T-helper 2 cell treated with Interferon-gamma antibody and Interleukin-4, amounts not matched to agents 5 μg/mL and 100 μg/mL, for 36 hours (primary cell): Measurements from ENCODE around the gene SETD3.

Source experiments
- DNase-seq: peaks from one replicate; pipeline ENCODE4 v3.0.0; 2021; ENCODE audit warnings: low spot score
- H3K27ac Mint-ChIP-seq: one replicate; pipeline ENCODE4 v1.8.0; 2021; ENCODE audit warnings: mild to moderate bottlenecking, mixed read lengths
- H3K27me3 Mint-ChIP-seq: one replicate; pipeline ENCODE4 v1.8.0; 2021; ENCODE audit warnings: low read depth, mixed read lengths
- H3K36me3 Mint-ChIP-seq: one replicate; pipeline ENCODE4 v1.8.0; 2021; ENCODE audit warnings: low read depth, mixed read lengths
- H3K4me1 Mint-ChIP-seq: one replicate; pipeline ENCODE4 v1.8.0; 2021; ENCODE audit warnings: low read depth, mixed read lengths
- H3K4me3 Mint-ChIP-seq: one replicate; pipeline ENCODE4 v1.8.0; 2022; ENCODE audit warnings: mild to moderate bottlenecking, moderate library complexity, mixed read lengths
- H3K9me3 Mint-ChIP-seq: one replicate; pipeline ENCODE4 v1.8.0; 2021; ENCODE audit warnings: mixed read lengths

The SETD3 gene

DNA sequence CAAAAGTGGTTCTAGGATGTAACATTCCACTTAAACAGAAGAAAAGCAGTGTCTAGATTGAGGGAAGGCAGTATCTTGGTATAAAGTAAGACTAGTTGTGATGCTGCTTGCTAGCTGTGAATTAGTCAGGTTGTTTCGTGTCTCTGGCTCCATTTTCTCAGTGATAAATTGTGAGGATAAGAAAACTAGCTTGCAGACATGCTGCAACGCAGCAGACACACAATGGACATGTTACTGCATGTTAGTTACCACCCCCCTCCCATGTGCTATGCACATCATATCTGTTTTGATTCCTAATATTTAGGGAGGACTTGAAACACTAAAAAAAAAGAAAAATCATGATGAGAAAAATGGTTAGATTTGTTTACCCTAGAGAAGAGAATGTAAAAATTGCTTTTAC is 3.4 kb upstream of the SETD3 start:
- DNase-seq: no peak
- H3K27ac Mint-ChIP-seq: no peak overlapping the region
- no peaks in the 10 kb centered on the region for H3K9me3 Mint-ChIP-seq
- H3K4me1 Mint-ChIP-seq: peaks cover 22% of the 10 kb centered on the region
- no peaks in the 10 kb centered on the region for H3K27me3 Mint-ChIP-seq
- H3K4me3 Mint-ChIP-seq: no peak overlapping the region
- H3K36me3 Mint-ChIP-seq: no peaks in the 10 kb centered on the region

DNA sequence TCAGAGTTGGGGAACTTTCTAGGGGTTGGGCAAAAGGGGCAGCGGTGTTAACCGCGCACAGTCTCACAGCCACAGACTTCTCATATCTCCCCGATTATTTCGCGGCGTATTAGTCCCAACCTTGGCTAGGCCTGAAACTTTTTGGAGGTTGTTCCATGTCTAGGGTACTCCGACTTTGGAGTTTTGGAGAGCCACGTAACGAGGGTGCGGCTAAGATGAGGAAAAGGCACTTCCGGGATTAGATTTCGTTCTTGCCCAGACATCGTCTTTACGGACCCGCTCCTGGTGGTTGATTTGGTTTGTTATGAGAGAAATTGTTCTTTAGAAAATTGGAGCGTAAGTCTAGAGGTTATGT is 1.1 kb upstream of the SETD3 start:
- no peaks in the 10 kb centered on the region for H3K9me3 Mint-ChIP-seq
- no peak for DNase-seq
- peaks cover 35% of the 10 kb centered on the region for H3K4me1 Mint-ChIP-seq
- H3K27me3 Mint-ChIP-seq: no peaks in the 10 kb centered on the region
- H3K27ac Mint-ChIP-seq: peak overlapping the region; percentile 97
- peak overlapping the region; percentile 98 for H3K4me3 Mint-ChIP-seq
- H3K36me3 Mint-ChIP-seq: peaks cover 4% of the 10 kb centered on the region

DNA sequence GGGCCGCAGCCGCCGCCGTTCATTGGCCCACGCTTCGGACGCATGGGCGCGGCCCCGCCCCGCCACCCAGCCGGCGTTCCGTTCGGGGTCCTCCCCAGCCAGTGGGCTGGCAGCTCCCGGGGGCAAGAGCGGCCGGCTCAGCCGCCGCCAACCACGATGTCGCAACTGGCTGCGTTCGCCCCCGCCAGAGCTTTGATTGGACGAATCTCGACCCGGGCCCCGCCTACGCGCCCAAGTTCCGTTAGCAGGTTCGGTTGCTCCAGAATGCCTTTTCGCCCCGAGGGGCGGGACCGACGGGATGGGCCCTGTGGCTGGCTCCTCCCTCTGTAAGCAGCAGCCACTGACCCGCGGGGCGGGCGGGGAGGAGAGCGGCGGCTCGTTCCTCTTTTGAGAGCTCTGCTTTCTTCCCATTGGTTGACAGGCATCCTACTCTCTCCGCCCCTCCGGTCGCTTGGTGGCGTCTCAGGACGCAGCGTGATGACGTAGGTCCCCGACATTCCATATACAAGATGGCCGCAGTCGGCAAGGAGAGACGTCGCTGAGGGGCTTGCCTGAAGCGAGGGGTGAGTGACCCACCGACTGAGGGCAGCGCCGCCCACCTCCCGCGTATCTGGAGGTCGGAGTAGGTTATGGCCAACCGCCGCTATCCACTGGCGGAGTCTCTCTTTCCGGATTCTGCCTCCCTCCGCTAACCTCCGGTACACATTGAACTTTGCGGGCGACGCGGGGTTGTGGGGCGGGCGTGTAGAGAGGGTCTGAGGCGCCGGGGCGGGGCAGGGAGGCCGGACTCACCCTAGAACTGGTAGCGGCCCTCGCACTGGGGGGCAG is 472 bp upstream of the SETD3 start, which contains the start of gene CCNK:
CCNK (plus strand) TSS at position 493 of the 828 bp plus-strand sequence. CDS start 11,269 bp downstream, outside the sequence.
- Mint-ChIP-seq H3K9me3 (no peaks in the 10 kb centered on the region), H3K4me1 (peaks cover 33% of the 10 kb centered on the region), H3K36me3 (peaks cover 4% of the 10 kb centered on the region), H3K27ac (peak within 1 kb of the TSS; percentile 97), H3K27me3 (no peaks in the 10 kb centered on the region), H3K4me3 (peak within 1 kb of the TSS; percentile 98)
- DNase-seq: peak; percentile 100

DNA sequence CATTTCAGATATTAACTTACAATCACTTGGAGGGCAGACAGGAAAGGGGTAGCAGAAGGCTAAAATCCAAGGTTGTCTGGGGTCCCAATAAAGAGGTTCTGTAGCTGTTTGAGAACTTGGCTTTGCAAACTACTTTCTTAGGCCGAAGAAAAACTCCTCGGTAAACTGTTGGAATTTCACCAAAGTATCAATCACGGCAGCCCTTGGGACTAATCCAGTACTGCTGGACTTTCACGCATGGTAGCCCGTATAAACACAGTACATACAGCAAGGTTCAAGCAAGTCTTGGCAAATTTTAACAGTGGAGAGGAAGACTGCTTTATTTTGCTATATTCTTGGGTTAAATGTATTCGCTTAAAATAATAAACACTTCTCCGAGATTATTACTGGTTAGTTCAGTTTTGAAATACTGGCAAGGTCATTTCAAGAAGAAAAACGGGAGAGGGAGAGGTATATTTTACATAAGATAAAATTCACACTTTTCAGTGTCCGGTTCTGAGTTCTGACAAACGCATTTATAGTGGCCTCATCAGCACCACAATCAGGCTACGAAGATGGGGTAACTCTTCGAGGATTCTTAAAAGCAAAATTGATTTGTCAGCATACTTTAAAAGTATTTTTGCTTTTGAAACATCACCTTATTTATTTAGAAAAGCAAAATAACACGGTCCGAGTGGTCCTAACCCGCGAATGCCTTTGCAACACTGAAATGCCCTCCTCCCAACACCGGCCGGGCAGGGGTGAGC is 1.3 kb downstream of the SETD3 start:
- Mint-ChIP-seq H3K9me3 (no peaks in the 10 kb centered on the region), H3K27me3 (no peaks in the 10 kb centered on the region), H3K36me3 (peaks cover 4% of the 10 kb centered on the region), H3K4me1 (peaks cover 32% of the 10 kb centered on the region), H3K27ac (peak overlapping the region; percentile 27), H3K4me3 (peak overlapping the region; percentile 96)
- no peak for DNase-seq

DNA sequence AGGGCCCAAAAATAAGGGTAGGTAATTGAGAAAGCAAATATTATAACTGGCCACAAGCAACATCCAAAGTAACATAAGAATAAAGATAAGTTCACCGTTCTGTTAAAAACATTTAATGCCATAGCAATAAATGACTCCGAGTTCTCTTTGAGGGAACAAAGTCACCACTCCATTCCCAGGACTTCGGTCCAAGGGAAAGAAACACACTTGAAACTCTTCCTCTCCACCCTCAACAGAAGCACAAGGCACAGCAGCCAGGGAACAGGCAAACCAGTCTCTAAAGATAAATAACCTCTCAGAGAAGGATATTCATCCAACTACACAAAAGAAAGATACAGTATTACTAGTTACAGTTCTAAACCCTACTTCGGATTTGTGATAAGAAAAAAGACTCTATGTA is 2.5 kb downstream of the SETD3 start:
- no peak overlapping the region for H3K4me3 Mint-ChIP-seq
- no peak overlapping the region for H3K27ac Mint-ChIP-seq
- H3K27me3 Mint-ChIP-seq: no peaks in the 10 kb centered on the region
- peaks cover 28% of the 10 kb centered on the region for H3K4me1 Mint-ChIP-seq
- H3K9me3 Mint-ChIP-seq: no peaks in the 10 kb centered on the region
- DNase-seq: no peak
- H3K36me3 Mint-ChIP-seq: peaks cover 4% of the 10 kb centered on the region

DNA sequence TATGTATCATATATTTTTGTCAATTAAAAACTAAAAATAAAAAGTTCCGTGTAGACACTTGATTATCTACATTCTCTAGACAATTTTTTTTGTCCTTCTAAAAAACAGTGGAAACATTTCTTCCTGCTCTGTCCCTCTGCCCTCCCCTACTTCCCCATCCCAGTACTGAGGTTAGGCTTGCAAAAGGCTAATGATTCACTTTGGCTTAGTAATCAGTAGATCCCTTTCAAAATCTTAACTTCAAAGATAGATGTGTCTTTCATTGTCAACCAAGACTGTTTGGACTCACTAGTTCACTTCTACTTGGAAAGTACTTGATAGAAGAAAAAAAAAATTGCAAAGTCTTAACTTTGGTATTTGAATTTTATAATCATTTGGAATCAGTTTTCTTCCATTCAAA is 3.8 kb downstream of the SETD3 start:
- H3K4me1 Mint-ChIP-seq: peaks cover 18% of the 10 kb centered on the region
- H3K27me3 Mint-ChIP-seq: no peaks in the 10 kb centered on the region
- DNase-seq: no peak
- H3K27ac Mint-ChIP-seq: no peak overlapping the region
- no peak overlapping the region for H3K4me3 Mint-ChIP-seq
- peaks cover 4% of the 10 kb centered on the region for H3K36me3 Mint-ChIP-seq
- H3K9me3 Mint-ChIP-seq: no peaks in the 10 kb centered on the region

DNA sequence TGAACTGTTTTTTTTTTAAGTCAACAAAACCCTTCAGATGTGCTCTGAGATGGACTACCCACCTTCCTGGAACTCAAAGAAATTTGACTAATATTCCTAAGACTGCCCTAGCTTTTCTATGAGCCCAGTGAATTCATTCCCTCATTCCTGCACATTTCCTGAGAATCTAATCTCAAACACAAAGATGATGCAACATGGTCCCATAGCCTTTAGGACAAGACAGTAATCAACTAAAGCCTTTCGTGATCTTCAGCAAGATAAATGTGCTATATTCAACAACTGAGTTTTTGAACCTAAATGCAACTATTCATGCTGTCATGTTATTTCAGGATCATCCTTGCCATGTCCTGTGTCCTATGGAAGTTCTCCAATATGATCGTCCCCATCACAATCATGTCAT is 5.0 kb downstream of the SETD3 start:
- Mint-ChIP-seq H3K27ac (no peak overlapping the region), H3K9me3 (no peaks in the 10 kb centered on the region), H3K4me1 (peaks cover 18% of the 10 kb centered on the region), H3K27me3 (no peaks in the 10 kb centered on the region), H3K4me3 (no peak overlapping the region), H3K36me3 (peaks cover 4% of the 10 kb centered on the region)
- no peak for DNase-seq

DNA sequence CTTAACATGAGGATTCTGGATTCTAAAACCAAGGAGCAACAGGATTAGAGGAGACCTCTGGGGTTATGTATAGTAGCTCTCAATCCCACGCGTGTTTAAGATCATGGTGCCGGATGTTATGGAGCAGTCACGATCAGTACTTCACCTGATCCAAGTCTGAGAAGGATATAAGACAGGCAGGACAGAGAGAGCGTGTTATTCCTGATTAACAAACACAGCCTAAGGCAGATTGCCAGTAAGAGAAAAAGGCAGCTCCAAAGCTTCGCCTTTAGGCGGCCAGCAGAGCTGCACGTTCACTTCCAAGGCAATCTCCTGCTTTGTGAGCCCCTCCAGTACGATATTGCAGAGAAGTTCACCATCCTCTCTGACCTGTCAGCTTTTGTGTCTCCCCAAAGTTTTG is 5.5 kb downstream of the SETD3 start:
- no peak for DNase-seq
- peaks cover 18% of the 10 kb centered on the region for H3K4me1 Mint-ChIP-seq
- H3K27me3 Mint-ChIP-seq: no peaks in the 10 kb centered on the region
- no peak overlapping the region for H3K4me3 Mint-ChIP-seq
- H3K36me3 Mint-ChIP-seq: peaks cover 4% of the 10 kb centered on the region
- no peak overlapping the region for H3K27ac Mint-ChIP-seq
- H3K9me3 Mint-ChIP-seq: no peaks in the 10 kb centered on the region

DNA sequence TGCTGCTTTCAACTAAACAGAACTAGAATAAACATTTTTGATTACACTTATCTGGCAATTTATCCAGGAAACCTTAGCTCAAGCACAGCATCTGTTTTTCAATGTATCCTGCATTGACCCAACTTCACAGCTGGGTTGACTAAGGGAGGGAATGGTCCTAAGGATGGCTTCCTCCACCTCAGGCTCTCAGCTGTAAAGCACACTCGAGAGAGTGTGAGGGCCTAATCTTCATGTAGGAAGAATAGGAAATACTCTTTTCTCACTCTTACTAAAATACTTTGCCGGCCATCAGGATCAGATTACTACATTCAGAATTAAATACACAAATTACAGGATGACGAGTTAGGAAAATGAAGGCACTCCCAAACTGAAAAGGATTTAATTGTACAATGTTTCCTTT is 7.2 kb downstream of the SETD3 start:
- peaks cover 2% of the 10 kb centered on the region for H3K36me3 Mint-ChIP-seq
- peaks cover 9% of the 10 kb centered on the region for H3K4me1 Mint-ChIP-seq
- no peak overlapping the region for H3K4me3 Mint-ChIP-seq
- H3K9me3 Mint-ChIP-seq: no peaks in the 10 kb centered on the region
- H3K27me3 Mint-ChIP-seq: no peaks in the 10 kb centered on the region
- H3K27ac Mint-ChIP-seq: no peak overlapping the region
- DNase-seq: no peak

DNA sequence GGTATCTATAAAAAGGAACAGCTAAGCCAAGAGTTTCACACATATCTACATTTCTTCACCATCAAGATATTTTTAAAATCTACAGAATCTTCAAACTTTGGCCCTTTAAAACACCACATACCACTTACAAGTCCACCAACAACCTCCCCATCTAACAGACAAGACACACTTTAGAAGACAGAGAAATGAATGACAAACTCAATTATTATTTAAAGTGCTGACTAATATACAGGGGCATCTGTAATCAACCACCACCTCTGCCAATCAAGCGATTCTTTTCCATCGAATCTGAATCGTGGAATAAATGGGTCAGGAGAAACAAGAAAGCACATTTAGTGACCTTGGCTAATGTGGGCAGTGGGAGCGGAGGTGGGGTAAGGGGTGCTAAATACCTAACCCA is 7.7 kb downstream of the SETD3 start:
- Mint-ChIP-seq H3K4me1 (peaks cover 9% of the 10 kb centered on the region), H3K27me3 (no peaks in the 10 kb centered on the region), H3K4me3 (no peak overlapping the region), H3K27ac (no peak overlapping the region), H3K36me3 (no peaks in the 10 kb centered on the region), H3K9me3 (no peaks in the 10 kb centered on the region)
- no peak for DNase-seq

DNA sequence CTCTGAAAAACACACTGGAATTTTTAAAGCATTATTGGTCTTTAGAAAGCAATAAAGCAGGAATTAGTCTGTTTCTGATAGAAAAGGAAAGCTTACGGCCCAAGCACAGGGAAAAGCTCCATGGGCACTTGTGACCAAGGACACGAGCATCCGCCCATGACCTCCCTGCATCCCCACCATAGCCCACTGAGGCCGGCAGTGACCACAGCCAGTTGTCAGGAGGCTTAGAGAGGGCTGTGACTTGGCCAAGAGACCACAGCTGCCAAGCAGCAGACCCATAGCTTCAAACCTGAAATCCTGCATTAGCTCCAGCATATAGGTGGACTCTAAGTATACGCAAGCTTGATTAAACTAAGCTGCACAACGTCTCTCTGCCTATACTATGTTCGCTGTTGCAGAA is 8.9 kb downstream of the SETD3 start:
- Mint-ChIP-seq H3K4me3 (no peak overlapping the region), H3K36me3 (no peaks in the 10 kb centered on the region), H3K27ac (no peak overlapping the region), H3K27me3 (no peaks in the 10 kb centered on the region), H3K9me3 (no peaks in the 10 kb centered on the region), H3K4me1 (peaks cover 7% of the 10 kb centered on the region)
- DNase-seq: no peak

DNA sequence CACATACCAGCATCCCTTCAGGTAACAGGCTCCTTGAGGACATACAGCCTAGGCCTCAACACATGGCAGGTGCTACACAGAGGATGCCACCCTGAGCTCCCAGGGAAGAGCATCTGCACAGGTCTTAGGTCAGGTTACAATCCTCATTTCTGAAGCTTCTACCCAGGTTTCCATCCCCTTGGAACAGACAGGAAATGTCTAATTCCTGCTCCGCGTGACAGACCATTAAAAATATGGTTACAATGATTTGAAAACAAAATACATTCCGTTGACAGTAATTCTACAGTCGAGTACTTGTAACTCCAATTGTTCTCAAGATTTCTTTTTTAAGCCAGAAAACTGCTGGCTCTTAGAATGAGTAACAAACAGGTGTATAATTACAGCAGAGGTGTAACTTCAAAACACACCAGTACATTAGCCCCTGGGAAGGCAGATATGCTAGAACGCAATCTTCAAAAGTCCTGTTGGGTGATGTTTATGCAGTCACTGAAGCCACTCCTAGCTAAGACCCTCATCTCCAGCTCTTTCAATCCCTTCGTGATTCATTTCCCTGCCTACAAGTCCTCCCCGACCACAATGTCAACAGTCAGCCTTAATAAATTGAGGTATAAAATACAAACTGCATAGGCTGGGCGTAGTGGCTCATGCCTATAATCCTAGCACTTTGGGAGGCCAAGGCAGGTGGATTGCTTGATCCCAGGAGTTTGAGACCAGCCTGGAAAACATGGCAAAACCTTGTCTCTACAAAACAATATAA is 11.6 kb downstream of the SETD3 start:
- Mint-ChIP-seq H3K4me3 (no peak overlapping the region), H3K4me1 (peaks cover 7% of the 10 kb centered on the region), H3K27ac (no peak overlapping the region), H3K9me3 (no peaks in the 10 kb centered on the region), H3K27me3 (no peaks in the 10 kb centered on the region), H3K36me3 (no peaks in the 10 kb centered on the region)
- DNase-seq: no peak

DNA sequence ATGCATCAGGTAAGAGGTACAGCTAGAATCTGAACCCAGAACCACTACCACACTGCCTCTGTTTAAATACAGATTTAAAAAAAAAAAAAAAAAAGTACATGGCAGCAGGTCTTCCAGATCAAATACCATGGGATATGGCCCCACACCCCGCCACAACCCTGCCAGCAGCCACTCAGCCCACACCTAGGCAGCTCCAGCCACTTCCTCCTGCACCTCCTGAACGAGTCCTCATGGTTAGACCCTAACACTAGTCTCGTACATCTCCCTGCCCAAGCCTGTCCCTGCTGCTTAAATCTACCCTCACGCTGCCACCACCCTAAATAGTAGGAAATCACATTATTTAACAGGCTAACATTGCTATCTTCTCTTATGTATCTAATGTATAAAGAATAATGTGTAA is 12.6 kb downstream of the SETD3 start:
- Mint-ChIP-seq H3K36me3 (peaks cover 7% of the 10 kb centered on the region), H3K4me3 (no peak overlapping the region), H3K27me3 (no peaks in the 10 kb centered on the region), H3K4me1 (peaks cover 7% of the 10 kb centered on the region), H3K9me3 (no peaks in the 10 kb centered on the region), H3K27ac (no peak overlapping the region)
- DNase-seq: no peak
